Measurements from ENCODE around the gene GPRIN1. TPM values are rescaled to one million over a fixed set of nuclear protein-coding genes. Genes with fewer than 3 reads are reported as not detected.

The GPRIN1 gene
- total and polyA plus RNA-seq, 2 of the 4 experiments (the other 2 are of a cell fraction): 3.0 to 4.7 TPM

DNA sequence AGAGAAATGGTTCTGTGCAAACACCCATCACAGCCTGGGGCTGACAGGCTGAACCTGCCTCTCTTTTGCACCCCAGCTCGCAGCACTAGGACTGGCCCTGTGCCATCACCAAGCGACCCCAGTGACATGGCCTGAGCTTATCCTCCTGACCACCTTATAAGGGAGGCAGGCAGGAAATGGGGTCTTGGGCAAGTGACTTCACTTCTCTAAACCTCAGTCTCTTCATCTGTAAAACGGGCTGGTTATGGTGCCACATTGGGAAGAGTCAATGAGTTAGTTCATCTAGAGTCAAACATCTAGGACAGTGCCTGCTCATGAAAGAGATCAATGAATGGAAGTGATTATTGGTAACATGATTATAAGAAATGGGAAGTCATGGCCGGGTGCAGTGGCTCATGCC lies 14.2 kb upstream of the GPRIN1 start:
- no peak overlapping the region for H3K4me3 ChIP-seq (ENCODE audit: insufficient read depth, low read depth, low read length)
- DNase-seq (no peak), ATAC-seq (ENCODE audit: low read depth) (no peak)
- POLR2A ChIA-PET (ENCODE audit: unreplicated experiment): no interaction called here
- H3K27ac ChIP-seq (ENCODE audit: insufficient read depth, low read length): no peak overlapping the region
- peaks cover 5% of the 10 kb centered on the region for H3K4me1 ChIP-seq (ENCODE audit: control insufficient read depth, insufficient read depth, low read length)
- dilution Hi-C loops (cut with HindIII; ENCODE audit: low sequenced_read_pairs, unreplicated experiment) (no loop called here), intact Hi-C loops (cut with micrococcal nuclease) (no loop called here), in situ Hi-C loops (cut with MboI; ENCODE audit: low sequenced_read_pairs) (loop anchor here (10.0 kb wide), 1 partner anchor 49 kb away; no protein-coding TSS in a partner anchor)
- H4K5ac ChIP-seq (ENCODE audit: low read depth, low read length): no peak overlapping the region
- TF ChIP-seq, protein P1, sequence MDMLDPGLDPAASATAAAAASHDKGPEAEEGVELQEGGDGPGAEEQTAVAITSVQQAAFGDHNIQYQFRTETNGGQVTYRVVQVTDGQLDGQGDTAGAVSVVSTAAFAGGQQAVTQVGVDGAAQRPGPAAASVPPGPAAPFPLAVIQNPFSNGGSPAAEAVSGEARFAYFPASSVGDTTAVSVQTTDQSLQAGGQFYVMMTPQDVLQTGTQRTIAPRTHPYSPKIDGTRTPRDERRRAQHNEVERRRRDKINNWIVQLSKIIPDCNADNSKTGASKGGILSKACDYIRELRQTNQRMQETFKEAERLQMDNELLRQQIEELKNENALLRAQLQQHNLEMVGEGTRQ (IDR thresholded peaks at IDR 0.05; ENCODE audit: low read depth, low read length): no peak
- TF ChIP-seq MAFK (IDR thresholded peaks at IDR 0.05; ENCODE audit: low read depth, low read length): no peak
- TF ChIP-seq, protein P2, sequence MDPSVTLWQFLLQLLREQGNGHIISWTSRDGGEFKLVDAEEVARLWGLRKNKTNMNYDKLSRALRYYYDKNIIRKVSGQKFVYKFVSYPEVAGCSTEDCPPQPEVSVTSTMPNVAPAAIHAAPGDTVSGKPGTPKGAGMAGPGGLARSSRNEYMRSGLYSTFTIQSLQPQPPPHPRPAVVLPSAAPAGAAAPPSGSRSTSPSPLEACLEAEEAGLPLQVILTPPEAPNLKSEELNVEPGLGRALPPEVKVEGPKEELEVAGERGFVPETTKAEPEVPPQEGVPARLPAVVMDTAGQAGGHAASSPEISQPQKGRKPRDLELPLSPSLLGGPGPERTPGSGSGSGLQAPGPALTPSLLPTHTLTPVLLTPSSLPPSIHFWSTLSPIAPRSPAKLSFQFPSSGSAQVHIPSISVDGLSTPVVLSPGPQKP (IDR thresholded peaks at IDR 0.05; ENCODE audit: borderline replicate concordance, low read depth, low read length): no peak
- no peak overlapping the region for H2AFZ ChIP-seq (replicated peaks; ENCODE audit: low read length, poor library complexity)
- no peak overlapping the region for H3K56ac ChIP-seq (ENCODE audit: extremely low read depth, insufficient read depth, low read length)
- H3K14ac ChIP-seq (replicated peaks; ENCODE audit: low read depth, low read length): no peak overlapping the region
- no CpG with 5 or more reads among the region's 4 CpGs for WGBS, 2 experiments (ENCODE audit: extremely low coverage in 2 of 2, insufficient read length in 1 of 2)
- H3K23ac ChIP-seq (ENCODE audit: low read depth, low read length): no peak overlapping the region
- H3K4me2 ChIP-seq (ENCODE audit: low read depth, low read length): no peak overlapping the region
- H3K4ac ChIP-seq (ENCODE audit: low read depth, low read length): no peak overlapping the region
- H3K79me1 ChIP-seq (ENCODE audit: low read depth in 1 of 2, low read length in 2 of 2): no peaks in the 10 kb centered on the region
- H3K9me1 ChIP-seq (ENCODE audit: insufficient read depth, low read length): no peaks in the 10 kb centered on the region
- no peaks in the 10 kb centered on the region for H4K20me1 ChIP-seq (ENCODE audit: insufficient read depth, low read length)
- peaks cover 64% of the 10 kb centered on the region for H3K27me3 ChIP-seq (ENCODE audit: control insufficient read depth, insufficient read depth, low read length)
- no peak overlapping the region for H2AK5ac ChIP-seq (ENCODE audit: low read depth, low read length)
- CTCF ChIA-PET: no interaction called here
- no peak overlapping the region for H2AK9ac ChIP-seq (replicated peaks; ENCODE audit: low read depth, low read length, poor library complexity)
- no peaks in the 10 kb centered on the region for H3K9me3 ChIP-seq (ENCODE audit: control insufficient read depth, insufficient read depth, low read length)
- H2BK5ac ChIP-seq (ENCODE audit: low read depth, low read length, poor library complexity, severe bottlenecking): no peak overlapping the region
- H4K8ac ChIP-seq (ENCODE audit: low read depth in 2 of 2, low read length in 2 of 2): no peak overlapping the region
- H2BK15ac ChIP-seq (ENCODE audit: low read depth, low read length): no peak overlapping the region
- H2BK20ac ChIP-seq (ENCODE audit: low read depth, low read length): no peak overlapping the region
- BruUV-seq (replicated peaks): no TSS peak
- no peak overlapping the region for H2BK120ac ChIP-seq (ENCODE audit: low read depth, low read length)
- H3K36me3 ChIP-seq (ENCODE audit: control insufficient read depth, insufficient read depth, low read length): no peaks in the 10 kb centered on the region
- no peak overlapping the region for H3K18ac ChIP-seq (ENCODE audit: low read depth, low read length)
- H3K9ac ChIP-seq (ENCODE audit: low read depth, low read length): no peak overlapping the region
- no peak overlapping the region for H4K91ac ChIP-seq (ENCODE audit: insufficient read depth, low read depth, low read length)

Measured in IMR-90 (cell line).